GM21825 (cell line): ENCODE data around the gene TRMT11.
A peak's percentile ranks its signal among the peaks of the same experiment; 100 is the strongest.
"Not testable (repeated sequence)": the region's sequence is repeated elsewhere in the genome, so short reads cannot be mapped to it uniquely, and the experiment has no call there.

Experiments used
- ATAC-seq: cut with Tn5 transposase; IDR thresholded peaks from one replicate; pipeline ENCODE4 v1.9.1; 2021; ENCODE audit warnings: mild to moderate bottlenecking, moderate library complexity; ENCODE audit not compliant: unreplicated experiment

The TRMT11 gene

GRCh38 chr6:126040826-126041225 lies 54.5 kb downstream of the TRMT11 start:
- ATAC-seq = no peak

- no peak for ATAC-seq
Measured at GRCh38 chr6:126041516-126041915, 55.2 kb downstream of the TRMT11 start.

GRCh38 chr6:126042001-126042419 lies 55.7 kb downstream of the TRMT11 start:
- ATAC-seq = no peak

GRCh38 chr6:126047648-126048047 lies 61.3 kb downstream of the TRMT11 start:
- ATAC-seq = no peak

- ATAC-seq = no peak
Measured at GRCh38 chr6:126048635-126049034, 62.3 kb downstream of the TRMT11 start.

- no peak for ATAC-seq
Measured at GRCh38 chr6:126050795-126051194, 64.5 kb downstream of the TRMT11 start.

- no peak for ATAC-seq
Measured at GRCh38 chr6:126051791-126052190, 65.5 kb downstream of the TRMT11 start.

GRCh38 chr6:126052485-126052884 lies 66.1 kb downstream of the TRMT11 start:
- ATAC-seq = no peak

- no peak for ATAC-seq
Measured at GRCh38 chr6:126054258-126054702, 67.9 kb downstream of the TRMT11 start.

GRCh38 chr6:126054802-126055201 lies 68.5 kb downstream of the TRMT11 start:
- no peak for ATAC-seq

GRCh38 chr6:126055449-126055848 lies 69.1 kb downstream of the TRMT11 start:
- no peak for ATAC-seq

GRCh38 chr6:126056355-126057004 lies 70.1 kb downstream of the TRMT11 start:
- ATAC-seq = no peak

- ATAC-seq = not testable (repeated sequence)
Measured at GRCh38 chr6:126058085-126058484, 71.7 kb downstream of the TRMT11 start.

- ATAC-seq = no peak
Measured at GRCh38 chr6:126060400-126060799, 74.1 kb downstream of the TRMT11 start.

- ATAC-seq = peak; percentile 85
Measured at GRCh38 chr6:126063512-126064146, 77.3 kb downstream of the TRMT11 start.

- no peak for ATAC-seq
Measured at GRCh38 chr6:126064257-126064747, 78.0 kb downstream of the TRMT11 start.

- no peak for ATAC-seq
Measured at GRCh38 chr6:126064748-126065401, 78.5 kb downstream of the TRMT11 start.

- no peak for ATAC-seq
Measured at GRCh38 chr6:126066053-126067048, 80.0 kb downstream of the TRMT11 start.

- ATAC-seq = no peak
Measured at GRCh38 chr6:126067073-126067472, 80.7 kb downstream of the TRMT11 start.

- no peak for ATAC-seq
Measured at GRCh38 chr6:126069449-126069848, 83.1 kb downstream of the TRMT11 start.
